ENCODE data around the gene C4orf17.
A peak's percentile ranks its signal among the peaks of the same experiment; 100 is the strongest.

Gene C4orf17

DNA sequence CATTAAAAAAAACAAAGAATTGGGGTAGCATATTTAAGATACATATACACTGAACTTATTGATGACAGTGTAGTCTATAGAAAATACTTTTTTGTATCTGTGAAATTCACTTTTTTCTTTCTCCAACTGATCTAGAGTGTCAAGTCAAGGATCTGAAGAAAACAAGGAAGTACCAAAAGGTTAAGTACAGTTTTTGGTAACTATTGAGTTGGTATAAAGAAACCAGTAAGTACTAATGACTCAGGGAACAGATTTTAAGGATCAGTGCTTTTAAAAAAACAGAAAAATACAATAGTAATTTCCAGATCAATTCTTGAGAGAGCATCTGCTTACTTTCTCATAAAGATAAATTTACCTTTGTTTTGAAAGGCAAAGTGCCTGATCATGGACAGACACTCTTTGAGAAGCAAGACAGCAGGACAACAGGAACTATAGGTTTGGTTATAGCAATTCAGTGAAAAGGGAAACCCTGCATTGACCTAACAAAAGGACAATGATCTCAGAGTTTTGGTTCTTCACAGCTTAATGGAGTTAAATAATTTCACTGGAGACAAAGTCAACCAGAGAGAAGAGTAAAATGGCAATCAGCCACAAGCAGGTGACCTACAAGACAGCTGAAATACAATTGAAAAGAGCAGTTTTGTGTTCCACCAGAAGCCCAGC is 29.6 kb downstream of the C4orf17 start:
- no peak for DNase-seq

- no peak for DNase-seq
Measured at GRCh38 chr4:99552872-99553271, 42.1 kb downstream of the C4orf17 start.

DNA sequence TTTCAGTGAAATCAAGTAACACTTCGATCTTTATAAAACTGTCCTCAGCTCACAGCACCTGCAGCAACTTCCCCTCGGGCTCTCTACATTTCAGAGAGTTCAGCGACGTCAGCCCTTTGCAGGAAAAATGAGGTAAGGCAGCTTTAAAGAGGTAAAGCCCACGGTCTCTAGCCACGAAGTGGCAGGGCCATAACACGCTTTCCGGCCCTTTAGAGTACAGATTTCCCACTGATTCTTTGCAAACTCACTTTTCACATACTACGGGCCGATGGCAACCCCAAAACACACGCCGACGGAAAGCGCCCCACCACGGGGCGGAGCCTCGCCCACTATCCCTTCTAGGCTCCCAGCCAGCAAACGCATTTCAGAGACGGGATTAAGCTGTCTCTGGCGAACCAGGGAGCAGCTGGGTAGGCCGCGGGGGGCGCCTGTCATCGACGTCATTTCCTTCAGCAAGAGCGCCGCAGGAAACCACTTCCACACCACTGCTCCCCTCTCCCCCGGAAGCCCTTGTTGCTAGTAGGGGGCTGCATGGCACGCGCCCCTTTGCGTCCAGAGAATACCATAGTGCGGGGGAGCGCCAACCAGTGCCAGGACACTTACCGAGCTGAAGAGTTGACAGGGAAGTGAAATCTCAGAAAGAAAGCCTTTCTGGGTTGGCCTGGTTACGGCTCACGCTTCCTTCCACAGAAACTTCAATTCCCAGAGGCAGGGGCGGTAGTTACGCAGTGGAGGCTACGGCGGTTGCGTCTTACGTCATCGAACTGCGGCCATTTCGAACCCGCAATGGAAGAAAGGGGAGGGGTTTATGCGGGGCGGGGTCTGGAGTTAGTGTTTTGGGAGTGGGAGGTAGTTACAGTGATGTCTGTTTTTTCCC is 52.7 kb downstream of the C4orf17 start, which contains the start of gene TRMT10A:
Gene TRMT10A (minus strand): TSS at position 730 of the 877 bp plus-strand sequence. CDS start 4,701 bp downstream, outside the sequence.
- DNase-seq: peak; percentile 92

DNA sequence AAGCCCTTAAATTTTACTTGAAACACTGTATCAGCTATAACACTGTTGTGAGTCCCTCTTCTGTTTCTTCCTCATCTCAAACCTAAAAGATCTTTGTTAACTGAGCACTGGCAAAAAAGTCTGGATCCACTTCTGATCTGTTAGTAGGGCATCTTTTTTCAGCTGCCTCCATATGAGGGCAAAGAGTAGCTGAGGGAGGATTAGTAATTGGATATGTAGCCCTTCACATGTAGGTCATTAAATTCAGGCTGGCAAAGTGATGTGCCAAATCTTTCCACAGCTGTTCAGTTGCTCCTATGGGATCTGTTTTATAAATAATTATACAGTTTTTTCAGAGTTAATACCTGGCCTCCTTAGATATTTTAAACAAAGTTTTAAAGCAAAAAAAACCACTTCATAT is 54.1 kb downstream of the C4orf17 start:
- DNase-seq: no peak

DNA sequence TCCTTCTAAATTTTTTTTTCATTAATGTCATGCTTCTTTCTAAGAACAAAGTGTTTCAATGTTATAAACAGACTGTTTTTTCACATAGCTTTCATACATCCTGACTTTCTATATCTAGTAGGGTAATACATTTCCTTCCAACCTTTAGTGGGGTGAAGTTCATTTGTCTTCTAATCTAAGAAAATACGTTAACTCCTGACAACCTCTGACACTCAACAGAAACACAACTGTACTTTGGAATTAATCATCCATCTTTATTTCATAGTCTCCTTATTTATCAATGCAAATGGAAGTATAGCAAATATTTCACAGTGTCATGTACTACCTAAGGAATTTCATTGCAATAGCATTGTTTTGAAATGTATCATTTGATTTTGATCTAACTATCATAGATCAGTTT is 61.1 kb downstream of the C4orf17 start:
- no peak for DNase-seq

GRCh38 chr4:99572527-99573240 is 61.9 kb downstream of the C4orf17 start:
- no peak for DNase-seq

- DNase-seq: no peak
Measured at GRCh38 chr4:99573735-99574368, 63.0 kb downstream of the C4orf17 start.

DNA sequence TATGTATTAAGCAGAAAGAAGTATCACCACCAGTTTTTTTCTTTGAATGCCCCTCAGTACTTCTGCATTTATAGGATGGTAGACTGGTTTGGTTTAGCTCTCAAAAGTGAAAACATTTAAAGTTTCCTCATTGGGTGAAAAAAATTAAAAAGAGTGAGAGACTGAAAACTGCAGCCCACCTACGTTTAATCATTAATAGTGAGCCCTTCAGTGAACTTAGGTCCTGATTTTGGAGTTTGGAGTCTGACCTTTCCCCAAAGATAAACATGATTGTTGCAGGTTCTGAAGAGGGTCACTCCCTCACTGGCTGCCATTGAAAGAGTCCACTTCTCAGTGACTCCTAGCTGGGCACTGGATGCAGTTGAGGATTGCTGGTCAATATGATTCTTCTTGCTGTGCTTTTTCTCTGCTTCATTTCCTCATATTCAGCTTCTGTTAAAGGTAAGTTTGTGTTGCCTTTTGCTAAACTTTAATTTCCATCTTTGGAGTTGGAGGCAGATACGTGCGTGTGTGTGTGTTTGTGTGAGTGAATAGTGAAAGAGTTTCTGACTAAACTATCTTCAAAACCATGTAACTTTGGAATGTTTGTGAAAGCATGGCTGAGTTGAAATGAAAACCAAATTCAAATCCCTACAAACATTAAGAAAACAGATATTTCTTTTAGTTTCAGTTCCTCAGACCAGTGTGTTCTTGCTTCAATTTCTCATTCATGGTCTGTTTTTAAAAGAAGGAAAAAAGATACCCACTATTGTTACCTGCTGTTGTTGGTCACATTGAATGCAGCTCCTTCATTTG is 63.9 kb downstream of the C4orf17 start, which contains the start of gene MTTP:
Gene MTTP (plus strand): TSS at position 295 of the 795 bp plus-strand sequence. CDS start 86 bp downstream, at position 381.
- no peak for DNase-seq

DNA sequence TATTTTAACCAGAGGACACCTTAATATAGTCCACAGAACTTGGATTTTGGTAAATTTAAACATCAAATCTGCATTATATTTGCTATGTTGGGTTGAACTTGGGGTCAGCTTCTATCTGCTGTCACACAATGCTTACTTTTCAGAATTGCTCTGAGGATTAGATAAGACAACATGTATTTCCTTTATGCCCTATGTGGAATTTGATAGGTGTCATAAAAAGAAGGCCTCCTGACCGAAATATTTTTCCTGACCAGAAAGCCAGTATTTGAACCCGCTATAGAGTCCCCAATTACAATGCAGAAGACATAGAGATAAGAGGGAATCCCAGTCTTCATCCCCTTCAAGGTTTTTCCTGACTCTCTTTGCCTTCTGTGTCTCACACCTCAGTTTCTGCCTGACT is 67.9 kb downstream of the C4orf17 start:
- no peak for DNase-seq

- DNase-seq: no peak
Measured at GRCh38 chr4:99585516-99585915, 74.7 kb downstream of the C4orf17 start.

- DNase-seq: no peak
Measured at GRCh38 chr4:99586322-99586721, 75.5 kb downstream of the C4orf17 start.

DNA sequence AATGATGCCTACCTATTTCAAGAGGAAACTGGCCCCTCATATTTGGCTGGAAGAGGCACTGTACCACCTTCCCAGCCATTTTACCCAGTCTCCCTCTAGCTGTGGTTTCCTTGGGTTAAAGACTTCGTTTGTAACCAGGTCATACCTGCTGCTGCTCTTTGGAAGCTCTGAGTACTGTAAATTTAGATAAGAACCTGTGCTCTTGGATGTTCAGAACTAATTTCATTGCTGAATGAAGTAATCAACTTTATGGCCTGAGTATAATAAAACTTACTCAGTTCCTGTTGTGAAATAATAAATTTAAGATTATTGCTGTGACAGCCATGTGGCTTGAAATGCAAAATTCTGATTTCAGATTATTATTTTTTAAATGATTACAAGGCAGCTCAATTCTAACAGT is 76.0 kb downstream of the C4orf17 start:
- DNase-seq: no peak

DNA sequence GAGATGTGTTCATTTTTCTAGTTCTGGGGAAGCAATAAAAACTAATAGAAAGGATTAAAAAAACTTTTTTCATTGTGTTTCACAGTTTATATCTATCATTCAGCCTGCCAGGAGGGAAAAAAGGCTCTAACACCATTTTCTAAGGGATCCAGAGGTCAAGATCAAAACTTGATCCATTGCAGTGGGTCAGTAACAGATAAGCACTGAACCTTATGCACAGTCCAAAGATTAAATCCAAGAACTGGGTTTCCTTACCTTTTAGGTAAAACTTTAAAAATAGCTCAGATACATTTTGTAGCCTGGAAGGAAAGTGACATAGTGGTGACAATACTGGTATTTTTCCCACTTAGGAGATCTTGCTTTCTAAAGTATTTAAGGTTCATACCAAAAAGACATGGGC is 76.5 kb downstream of the C4orf17 start:
- DNase-seq: no peak

DNA sequence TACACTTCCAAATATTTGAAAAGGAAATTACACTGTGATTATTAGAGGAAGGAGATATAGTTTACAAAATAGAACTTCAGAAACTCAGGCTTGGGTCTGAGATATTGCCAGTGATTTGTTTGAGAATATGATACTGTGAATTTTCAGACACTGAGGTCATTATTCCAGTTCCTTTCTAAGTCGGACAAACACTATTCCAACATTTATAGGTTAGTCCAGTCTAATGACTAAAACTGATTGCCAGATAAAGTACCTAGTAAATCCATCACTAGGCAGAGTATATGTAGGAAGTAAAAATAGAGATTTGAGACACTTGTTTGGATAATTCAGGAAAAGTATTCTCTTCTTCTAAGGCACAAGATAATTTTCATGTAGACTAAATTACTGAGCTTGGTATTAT is 77.0 kb downstream of the C4orf17 start:
- no peak for DNase-seq

- no peak for DNase-seq
Measured at GRCh38 chr4:99591757-99592156, 80.9 kb downstream of the C4orf17 start.
